Hepatocyte (in vitro differentiated cells): ENCODE data around the gene MRTFA. TPM values are rescaled to one million over a fixed set of nuclear protein-coding genes. Genes with fewer than 3 reads are reported as not detected.

Experiments
- DNase-seq: peaks from one replicate; pipeline ENCODE4 v3.0.0-alpha.2; 2016; ENCODE audit warnings: low spot score
- H2AFZ ChIP-seq: fragments of 200-600 bp; sonication (generic); 2 replicates; pipeline ENCODE4 v1.6.0; 2016; ENCODE audit warnings: antibody characterized with exemption, mild to moderate bottlenecking
- H3K27ac ChIP-seq: fragments of 200-600 bp; sonication (generic); 2 replicates; pipeline ENCODE4 v1.5.1; 2016; ENCODE audit warnings: mild to moderate bottlenecking
- H3K27me3 ChIP-seq: fragments of 200-600 bp; sonication (generic); 2 replicates; pipeline ENCODE4 v1.6.1; 2016
- H3K36me3 ChIP-seq: fragments of 200-600 bp; sonication (generic); replicated peaks from 2 replicates; pipeline ENCODE4 v1.5.1; 2016; ENCODE audit warnings: low read depth; ENCODE audit not compliant: insufficient read depth
- H3K4me1 ChIP-seq: fragments of 200-600 bp; sonication (generic); 2 replicates; pipeline ENCODE4 v1.5.1; 2016; ENCODE audit warnings: mild to moderate bottlenecking, moderate library complexity; ENCODE audit not compliant: insufficient read depth
- H3K4me2 ChIP-seq: fragments of 200-600 bp; sonication (generic); 2 replicates; pipeline ENCODE4 v1.6.0; 2016
- H3K4me3 ChIP-seq: fragments of 200-600 bp; sonication (generic); 2 replicates; pipeline ENCODE4 v1.5.1; 2016; ENCODE audit warnings: mild to moderate bottlenecking
- H3K79me2 ChIP-seq: fragments of 200-600 bp; sonication (generic); 2 replicates; pipeline ENCODE4 v1.6.0; 2017; ENCODE audit warnings: mild to moderate bottlenecking
- H3K9me2 ChIP-seq: fragments of 200-600 bp; sonication (generic); replicated peaks from 2 replicates; pipeline ENCODE4 v1.6.0; 2017; ENCODE audit warnings: mild to moderate bottlenecking; ENCODE audit not compliant: insufficient read depth
- H3K9me3 ChIP-seq: fragments of 200-600 bp; sonication (generic); 2 replicates; pipeline ENCODE4 v1.5.1; 2016; ENCODE audit warnings: low read depth, mild to moderate bottlenecking
- H4K20me1 ChIP-seq: fragments of 200-600 bp; sonication (generic); 2 replicates; pipeline ENCODE4 v1.6.0; 2016; ENCODE audit warnings: mild to moderate bottlenecking; ENCODE audit not compliant: insufficient read depth, poor library complexity, severe bottlenecking
- EZH2 ChIP-seq: fragments of 200-600 bp; sonication (generic); IDR thresholded peaks from 2 replicates; pipeline ENCODE4 v1.6.1; 2016; ENCODE audit warnings: antibody characterized with exemption, mild to moderate bottlenecking, borderline replicate concordance
- EZH2phosphoT487 ChIP-seq: fragments of 200-600 bp; sonication (generic); IDR thresholded peaks from one replicate; pipeline ENCODE4 v1.6.1; 2018; ENCODE audit warnings: antibody characterized with exemption, mild to moderate bottlenecking, low read depth, moderate library complexity; ENCODE audit not compliant: unreplicated experiment, severe bottlenecking
- WGBS: methylation state at CpG from one replicate; pipeline ENCODE4 v1.1.6; 2016; ENCODE audit warnings: low lambda C conversion rate; ENCODE audit errors: missing lambda C conversion rate; 5-methylcytosine and 5-hydroxymethylcytosine counted together
- polyA plus RNA-seq: library from polyadenylated mRNA; unstranded; fragments of >200 nt; fragmentation: Nextera tagmentation; extraction: Ambion mirVana; gene quantifications from 2 replicates; pipeline ENCODE4 v1.2.1, GENCODE V29; 2016
- total RNA-seq: library from RNA; depleted of rRNA; stranded (reverse); fragments of >200 nt; gene quantifications from 2 replicates; pipeline ENCODE4 v1.2.3, GENCODE V29; 2014
- TF ChIP-seq, protein P1 (sequence below): fragments of 200-600 bp; sonication (generic); IDR thresholded peaks from 2 replicates; pipeline ENCODE4 v1.5.1; 2016; ENCODE audit warnings: antibody characterized with exemption, mild to moderate bottlenecking; ENCODE audit not compliant: poor library complexity

Gene MRTFA
- total and polyA plus RNA-seq, 2 experiments from 2014 or later: 19.0 to 29.7 TPM

DNA sequence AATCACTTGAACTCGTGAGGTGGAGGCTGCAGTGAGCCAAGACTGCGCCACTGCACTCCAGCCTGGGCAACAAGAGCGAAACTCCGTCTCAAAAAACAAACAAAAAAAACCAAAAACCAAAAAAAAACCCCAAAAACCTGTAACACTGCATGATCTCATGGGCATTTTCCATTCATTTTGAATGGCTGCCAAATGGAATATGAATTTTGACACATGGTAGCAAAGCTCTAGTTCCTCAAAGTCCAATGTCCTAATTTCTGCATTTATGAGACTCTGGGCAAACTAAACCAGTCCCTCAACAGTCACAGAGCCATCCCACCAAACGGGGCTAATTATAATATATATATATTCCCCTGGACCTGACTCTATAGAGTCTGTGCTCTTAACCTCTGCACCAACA is 204.4 kb downstream of the MRTFA start:
- Histone ChIP-seq H2AFZ (no peak overlapping the region), H3K9me2 (no peaks in the 10 kb centered on the region), H3K36me3 (no peaks in the 10 kb centered on the region), H3K9me3 (no peaks in the 10 kb centered on the region), H3K27me3 (no peaks in the 10 kb centered on the region), H3K79me2 (no peaks in the 10 kb centered on the region), H3K4me2 (no peak overlapping the region), H3K4me1 (no peaks in the 10 kb centered on the region), H4K20me1 (no peaks in the 10 kb centered on the region), H3K27ac (no peak overlapping the region), H3K4me3 (no peak overlapping the region)
- no peak for DNase-seq
- no peak for TF ChIP-seq EZH2
- no peak for TF ChIP-seq EZH2phosphoT487
- TF ChIP-seq, protein P1, sequence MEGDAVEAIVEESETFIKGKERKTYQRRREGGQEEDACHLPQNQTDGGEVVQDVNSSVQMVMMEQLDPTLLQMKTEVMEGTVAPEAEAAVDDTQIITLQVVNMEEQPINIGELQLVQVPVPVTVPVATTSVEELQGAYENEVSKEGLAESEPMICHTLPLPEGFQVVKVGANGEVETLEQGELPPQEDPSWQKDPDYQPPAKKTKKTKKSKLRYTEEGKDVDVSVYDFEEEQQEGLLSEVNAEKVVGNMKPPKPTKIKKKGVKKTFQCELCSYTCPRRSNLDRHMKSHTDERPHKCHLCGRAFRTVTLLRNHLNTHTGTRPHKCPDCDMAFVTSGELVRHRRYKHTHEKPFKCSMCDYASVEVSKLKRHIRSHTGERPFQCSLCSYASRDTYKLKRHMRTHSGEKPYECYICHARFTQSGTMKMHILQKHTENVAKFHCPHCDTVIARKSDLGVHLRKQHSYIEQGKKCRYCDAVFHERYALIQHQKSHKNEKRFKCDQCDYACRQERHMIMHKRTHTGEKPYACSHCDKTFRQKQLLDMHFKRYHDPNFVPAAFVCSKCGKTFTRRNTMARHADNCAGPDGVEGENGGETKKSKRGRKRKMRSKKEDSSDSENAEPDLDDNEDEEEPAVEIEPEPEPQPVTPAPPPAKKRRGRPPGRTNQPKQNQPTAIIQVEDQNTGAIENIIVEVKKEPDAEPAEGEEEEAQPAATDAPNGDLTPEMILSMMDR: no peak
- 93% methylated on average over 5 of the region's 5 CpGs for WGBS

DNA sequence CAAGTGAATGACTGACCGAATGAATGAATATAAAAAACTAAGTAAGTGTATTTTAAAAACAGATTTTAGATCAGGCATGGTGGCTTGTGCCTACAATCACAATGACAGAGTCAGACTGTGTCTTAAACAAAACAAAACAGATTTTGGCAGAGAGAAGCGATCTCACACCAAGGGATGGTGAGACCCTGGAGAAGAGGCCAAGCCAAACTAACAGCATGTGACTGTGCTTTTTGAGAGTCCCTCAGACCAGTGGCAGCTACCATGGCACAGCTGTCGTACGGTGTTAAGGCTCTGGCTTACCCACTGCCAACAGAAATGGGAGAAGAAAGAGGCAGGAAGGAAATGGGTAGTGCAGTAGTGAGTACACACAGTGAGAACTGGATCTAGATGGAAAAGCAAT is 205.5 kb downstream of the MRTFA start:
- H3K4me3 ChIP-seq: no peak overlapping the region
- DNase-seq: no peak
- no peaks in the 10 kb centered on the region for H4K20me1 ChIP-seq
- TF ChIP-seq EZH2phosphoT487: no peak
- no peak for TF ChIP-seq EZH2
- TF ChIP-seq, protein P1: no peak
- H3K9me2 ChIP-seq: no peaks in the 10 kb centered on the region
- H3K36me3 ChIP-seq: no peaks in the 10 kb centered on the region
- no peaks in the 10 kb centered on the region for H3K27me3 ChIP-seq
- WGBS: 96% methylated on average over 4 of the region's 4 CpGs
- no peak overlapping the region for H3K4me2 ChIP-seq
- no peak overlapping the region for H3K27ac ChIP-seq
- H3K9me3 ChIP-seq: no peaks in the 10 kb centered on the region
- no peaks in the 10 kb centered on the region for H3K79me2 ChIP-seq
- no peak overlapping the region for H2AFZ ChIP-seq
- no peaks in the 10 kb centered on the region for H3K4me1 ChIP-seq

DNA sequence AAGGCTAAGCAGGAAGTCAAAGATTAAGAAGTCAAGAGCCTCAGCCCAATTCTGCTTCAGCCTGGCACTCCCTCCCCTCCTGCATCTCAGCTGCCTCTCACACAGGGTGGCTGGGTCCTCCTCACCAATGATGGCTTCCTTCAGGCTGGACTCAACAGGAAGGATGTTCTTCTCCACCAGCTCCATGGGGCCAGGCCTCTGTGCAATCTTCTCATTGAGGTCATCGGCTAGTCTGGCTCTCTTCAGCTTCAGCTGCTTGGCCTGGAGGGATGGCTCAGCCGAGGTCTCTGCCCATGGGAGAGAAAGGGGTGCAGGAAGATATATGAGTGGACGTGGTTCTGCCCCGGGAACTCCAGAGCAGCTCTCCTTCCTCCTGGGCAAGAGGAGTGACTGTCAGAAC is 207.0 kb downstream of the MRTFA start:
- 97% methylated on average over 4 of the region's 4 CpGs for WGBS
- no peaks in the 10 kb centered on the region for H3K4me1 ChIP-seq
- no peaks in the 10 kb centered on the region for H3K9me2 ChIP-seq
- no peak overlapping the region for H2AFZ ChIP-seq
- TF ChIP-seq, protein P1: no peak
- no peak for TF ChIP-seq EZH2phosphoT487
- TF ChIP-seq EZH2: no peak
- no peak for DNase-seq
- no peaks in the 10 kb centered on the region for H3K9me3 ChIP-seq
- H3K79me2 ChIP-seq: no peaks in the 10 kb centered on the region
- no peak overlapping the region for H3K4me2 ChIP-seq
- no peak overlapping the region for H3K27ac ChIP-seq
- no peak overlapping the region for H3K4me3 ChIP-seq
- no peaks in the 10 kb centered on the region for H4K20me1 ChIP-seq
- H3K36me3 ChIP-seq: no peaks in the 10 kb centered on the region
- H3K27me3 ChIP-seq: no peaks in the 10 kb centered on the region

DNA sequence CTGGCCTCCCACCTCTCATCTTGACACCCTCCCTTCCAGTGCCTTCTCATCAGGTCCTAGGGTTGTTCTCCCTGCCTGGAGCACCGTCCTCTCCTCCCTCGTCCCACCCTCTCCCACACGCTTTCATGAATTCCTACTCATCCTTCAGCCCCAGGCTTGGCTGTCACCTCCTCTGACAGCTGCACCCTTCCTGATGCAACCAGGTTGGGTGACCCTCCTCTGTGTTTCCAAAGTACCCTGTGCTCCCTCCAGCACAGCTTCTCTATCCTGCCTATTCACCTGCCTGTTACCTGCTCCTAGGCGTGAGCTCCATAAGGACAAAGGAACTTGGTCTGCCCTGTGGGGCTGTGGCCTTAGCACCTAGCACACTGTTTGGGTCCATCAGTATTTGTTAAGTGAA is 207.7 kb downstream of the MRTFA start:
- H3K4me2 ChIP-seq: no peak overlapping the region
- no peaks in the 10 kb centered on the region for H3K27me3 ChIP-seq
- WGBS: 95% methylated on average over 4 of the region's 4 CpGs
- no peaks in the 10 kb centered on the region for H3K36me3 ChIP-seq
- no peaks in the 10 kb centered on the region for H4K20me1 ChIP-seq
- DNase-seq: no peak
- no peaks in the 10 kb centered on the region for H3K79me2 ChIP-seq
- no peak overlapping the region for H3K4me3 ChIP-seq
- no peak overlapping the region for H3K27ac ChIP-seq
- no peaks in the 10 kb centered on the region for H3K9me3 ChIP-seq
- H2AFZ ChIP-seq: no peak overlapping the region
- no peaks in the 10 kb centered on the region for H3K4me1 ChIP-seq
- TF ChIP-seq EZH2phosphoT487 (no peak), EZH2 (no peak)
- TF ChIP-seq, protein P1: no peak
- no peaks in the 10 kb centered on the region for H3K9me2 ChIP-seq
